MCF 10A (cell line): ENCODE measurements around the gene C2CD4B. TPM values are rescaled to one million over a fixed set of nuclear protein-coding genes. Genes with fewer than 3 reads are reported as not detected.

Source experiments
- BruUV-seq: library from RNA; stranded (reverse); fragments of 400-500 nt; replicated peaks from 2 replicates; lab custom pipeline; 2021; lab: Mats Ljungman, UMichigan
- CTCF ChIA-PET: fragments of 300-600 bp; sonication (Branson Sonifier 250); formaldehyde crosslinking; extraction: SDS; loops from one replicate; lab custom pipeline; 2021; ENCODE audit warnings: antibody characterized with exemption, inconsistent platforms; lab: Yijun Ruan, JAX
- POLR2A ChIA-PET: fragments of 300-600, 350-650 bp; sonication (Branson Sonifier 250); formaldehyde crosslinking; extraction: SDS; loops from one replicate; lab custom pipeline; 2020; ENCODE audit warnings: antibody characterized with exemption, inconsistent platforms; lab: Yijun Ruan, JAX
- DNase-seq: peaks from one replicate; pipeline ENCODE4 v3.0.0-alpha.2; 2018; ENCODE audit not compliant: unreplicated experiment
- H3K27ac Mint-ChIP-seq: one replicate; pipeline ENCODE4 v1.8.0; 2022; ENCODE audit warnings: mild to moderate bottlenecking, low read depth, mixed read lengths; ENCODE audit not compliant: unreplicated experiment
- H3K27me3 Mint-ChIP-seq: one replicate; pipeline ENCODE4 v1.8.0; 2022; ENCODE audit warnings: mixed read lengths; ENCODE audit not compliant: insufficient read depth, unreplicated experiment
- H3K36me3 Mint-ChIP-seq: one replicate; pipeline ENCODE4 v1.8.0; 2022; ENCODE audit warnings: mild to moderate bottlenecking, moderate library complexity, mixed read lengths; ENCODE audit not compliant: insufficient read depth, unreplicated experiment
- H3K4me1 Mint-ChIP-seq: one replicate; pipeline ENCODE4 v1.8.0; 2022; ENCODE audit warnings: mixed read lengths; ENCODE audit not compliant: insufficient read depth, unreplicated experiment
- H3K4me3 Mint-ChIP-seq: one replicate; pipeline ENCODE4 v1.8.0; 2022; ENCODE audit warnings: mild to moderate bottlenecking, moderate library complexity, mixed read lengths; ENCODE audit not compliant: unreplicated experiment
- H3K9me3 Mint-ChIP-seq: one replicate; pipeline ENCODE4 v1.8.0; 2022; ENCODE audit warnings: mixed read lengths; ENCODE audit not compliant: unreplicated experiment
- intact Hi-C: fragments of 100-400 bp; cut with micrococcal nuclease; formaldehyde crosslinking; loops from 2 replicates; pipeline ENCODE4 v1.14.1; 2022
- total RNA-seq: library from RNA; stranded (reverse); gene quantifications from 2 replicates; pipeline ENCODE4 v1.2.3, GENCODE V29; 2022
- TF ChIP-seq, protein P1 (sequence below): fragments of 200-600 bp; IDR thresholded peaks from one replicate; pipeline ENCODE4 v1.8.0; 2022; ENCODE audit warnings: antibody characterized with exemption, mild to moderate bottlenecking; ENCODE audit not compliant: unreplicated experiment

C2CD4B gene
- total RNA-seq, 1 experiment from 2014 or later, result not detected

DNA sequence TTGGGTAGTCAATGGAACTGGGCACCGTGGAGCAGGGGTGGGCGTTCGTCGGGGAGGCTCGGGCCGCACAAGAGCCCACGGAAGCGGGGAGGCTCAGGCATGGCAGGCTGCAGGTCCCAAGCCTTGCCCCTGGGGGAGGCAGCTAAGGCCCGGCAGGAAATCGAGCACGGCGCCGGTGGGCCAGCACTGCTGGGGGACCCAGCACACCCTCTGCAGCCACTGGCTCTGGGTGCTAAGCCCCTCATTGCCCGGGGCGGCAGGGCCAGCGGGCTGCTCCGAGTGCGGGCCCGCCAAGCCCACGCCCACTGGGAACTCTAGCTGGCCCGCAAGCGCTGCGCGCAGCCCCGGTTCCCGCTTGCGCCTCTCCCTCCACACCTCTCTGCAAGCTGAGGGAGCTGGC lies 21.5 kb upstream of the C2CD4B start:
- Mint-ChIP-seq H3K36me3 (no peaks in the 10 kb centered on the region), H3K4me1 (no peaks in the 10 kb centered on the region), H3K27ac (no peak overlapping the region), H3K4me3 (no peak overlapping the region), H3K9me3 (no peaks in the 10 kb centered on the region), H3K27me3 (peaks cover 14% of the 10 kb centered on the region)
- no peak for DNase-seq
- ChIA-PET CTCF (interaction anchor here (0.6 to 1.4 kb wide), 4 partner anchors 9 to 404 kb away, joined by 3 to 4 read pairs (median 3); no protein-coding TSS in a partner anchor), POLR2A (no interaction called here)
- TF ChIP-seq, protein P1, sequence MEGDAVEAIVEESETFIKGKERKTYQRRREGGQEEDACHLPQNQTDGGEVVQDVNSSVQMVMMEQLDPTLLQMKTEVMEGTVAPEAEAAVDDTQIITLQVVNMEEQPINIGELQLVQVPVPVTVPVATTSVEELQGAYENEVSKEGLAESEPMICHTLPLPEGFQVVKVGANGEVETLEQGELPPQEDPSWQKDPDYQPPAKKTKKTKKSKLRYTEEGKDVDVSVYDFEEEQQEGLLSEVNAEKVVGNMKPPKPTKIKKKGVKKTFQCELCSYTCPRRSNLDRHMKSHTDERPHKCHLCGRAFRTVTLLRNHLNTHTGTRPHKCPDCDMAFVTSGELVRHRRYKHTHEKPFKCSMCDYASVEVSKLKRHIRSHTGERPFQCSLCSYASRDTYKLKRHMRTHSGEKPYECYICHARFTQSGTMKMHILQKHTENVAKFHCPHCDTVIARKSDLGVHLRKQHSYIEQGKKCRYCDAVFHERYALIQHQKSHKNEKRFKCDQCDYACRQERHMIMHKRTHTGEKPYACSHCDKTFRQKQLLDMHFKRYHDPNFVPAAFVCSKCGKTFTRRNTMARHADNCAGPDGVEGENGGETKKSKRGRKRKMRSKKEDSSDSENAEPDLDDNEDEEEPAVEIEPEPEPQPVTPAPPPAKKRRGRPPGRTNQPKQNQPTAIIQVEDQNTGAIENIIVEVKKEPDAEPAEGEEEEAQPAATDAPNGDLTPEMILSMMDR, result no peak
- intact Hi-C loops, result no loop called here
- BruUV-seq, result no TSS peak

DNA sequence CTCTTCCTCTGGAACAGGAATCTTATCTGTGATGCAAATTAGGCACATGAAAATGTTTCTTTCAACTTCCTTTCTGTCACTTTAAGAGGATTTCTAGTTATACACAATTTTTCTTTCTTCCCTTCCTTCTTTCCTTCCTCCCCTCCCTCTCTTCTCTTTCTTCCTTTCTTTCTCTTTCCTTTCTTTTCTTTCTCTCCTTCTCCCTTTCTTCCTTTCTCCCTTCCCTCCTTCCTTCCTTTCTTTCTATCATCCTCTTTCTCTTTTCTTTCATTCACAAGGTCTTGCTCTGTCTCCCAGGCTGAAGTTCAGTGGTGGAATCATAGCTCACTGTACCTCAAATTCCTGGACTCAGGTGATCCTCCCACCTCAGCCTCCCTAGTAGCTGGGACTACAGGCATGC lies 18.0 kb upstream of the C2CD4B start:
- Mint-ChIP-seq H3K27ac (no peak overlapping the region), H3K36me3 (no peaks in the 10 kb centered on the region), H3K4me3 (no peak overlapping the region), H3K9me3 (no peaks in the 10 kb centered on the region), H3K27me3 (no peaks in the 10 kb centered on the region), H3K4me1 (no peaks in the 10 kb centered on the region)
- POLR2A ChIA-PET, result no interaction called here
- intact Hi-C loops, result no loop called here
- TF ChIP-seq, protein P1, result no peak
- BruUV-seq, result no TSS peak
- DNase-seq, result no peak
- CTCF ChIA-PET, result no interaction called here

DNA sequence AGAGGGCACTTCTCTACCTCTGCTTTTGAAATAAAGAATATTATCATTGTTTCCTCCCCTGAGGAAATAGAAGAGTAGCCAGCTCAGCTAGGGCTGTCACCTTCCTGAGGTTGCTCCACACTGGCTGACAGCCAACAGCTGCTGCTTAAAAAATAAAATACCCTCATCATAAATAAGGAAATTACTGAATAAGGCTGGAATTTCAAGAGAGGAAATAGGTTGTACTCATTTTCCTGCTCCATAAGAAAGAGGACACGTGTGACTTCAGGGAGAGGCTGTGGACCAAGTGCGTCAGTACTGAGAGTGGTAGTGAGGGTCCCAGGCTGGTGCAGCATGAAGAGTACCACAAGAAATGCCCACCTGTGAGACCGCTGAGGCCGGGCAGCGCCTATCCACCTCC lies 8.1 kb upstream of the C2CD4B start:
- intact Hi-C loops, result no loop called here
- peak; percentile 7 for DNase-seq
- no peak overlapping the region for H3K27ac Mint-ChIP-seq
- CTCF ChIA-PET, result interaction anchor here (0.9 kb wide), 1 partner anchor 262 kb away, joined by 3 read pairs; no protein-coding TSS in a partner anchor
- H3K4me3 Mint-ChIP-seq, result no peak overlapping the region
- POLR2A ChIA-PET, result no interaction called here
- TF ChIP-seq, protein P1, result no peak
- no peaks in the 10 kb centered on the region for H3K4me1 Mint-ChIP-seq
- no TSS peak for BruUV-seq
- H3K36me3 Mint-ChIP-seq, result no peaks in the 10 kb centered on the region
- H3K27me3 Mint-ChIP-seq, result peaks cover 10% of the 10 kb centered on the region
- H3K9me3 Mint-ChIP-seq, result no peaks in the 10 kb centered on the region

DNA sequence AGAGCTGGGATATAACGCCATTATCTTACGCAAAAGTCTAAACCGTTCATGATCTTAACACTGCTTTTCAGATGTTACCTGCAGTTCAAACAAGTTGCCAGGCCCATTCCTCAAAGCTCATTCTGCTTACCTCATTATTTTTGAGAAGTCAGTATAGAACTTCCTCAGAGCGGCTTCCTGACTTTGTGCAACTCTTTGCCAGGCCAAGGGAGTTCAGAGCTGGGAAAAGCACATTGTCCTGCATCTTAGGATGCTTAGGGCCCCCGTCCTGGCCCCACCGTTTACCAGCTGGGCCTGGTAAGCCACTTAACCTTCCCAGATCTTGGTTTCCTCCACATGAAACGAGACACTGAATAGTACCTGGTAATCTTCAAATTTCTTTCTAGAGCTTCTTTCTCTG lies 6.8 kb upstream of the C2CD4B start:
- H3K9me3 Mint-ChIP-seq, result no peaks in the 10 kb centered on the region
- POLR2A ChIA-PET, result no interaction called here
- TF ChIP-seq, protein P1, result no peak
- no peak overlapping the region for H3K27ac Mint-ChIP-seq
- CTCF ChIA-PET, result interaction anchor here (1.1 kb wide), 1 partner anchor 136 kb away, joined by 3 read pairs; no protein-coding TSS in a partner anchor
- H3K4me1 Mint-ChIP-seq, result no peaks in the 10 kb centered on the region
- H3K27me3 Mint-ChIP-seq, result peaks cover 10% of the 10 kb centered on the region
- H3K4me3 Mint-ChIP-seq, result no peak overlapping the region
- intact Hi-C loops, result no loop called here
- no peaks in the 10 kb centered on the region for H3K36me3 Mint-ChIP-seq
- BruUV-seq, result no TSS peak
- DNase-seq, result no peak
